ENCODE results near the gene BMP7. TPM values are rescaled to one million over a fixed set of nuclear protein-coding genes. Genes with fewer than 3 reads are reported as not detected.

Gene BMP7
- total and polyA plus RNA-seq, 2 experiments from 2014 or later = 15.9 to 22.8 TPM

GRCh38 chr20:57136734-57137133 is 129.7 kb downstream of the BMP7 start:
- Mint-ChIP-seq H3K4me1 (no peaks in the 10 kb centered on the region), H3K27me3 (ENCODE audit: insufficient read depth, low read depth, poor library complexity) (peaks cover 9% of the 10 kb centered on the region), H3K27ac (no peak overlapping the region), H3K36me3 (ENCODE audit: low read depth) (no peaks in the 10 kb centered on the region), H3K9me3 (no peaks in the 10 kb centered on the region), H3K4me3 (no peak overlapping the region)
- no peaks in the 10 kb centered on the region for H3K79me2 ChIP-seq (replicated peaks; ENCODE audit: insufficient read depth)
- ATAC-seq (no peak), DNase-seq (ENCODE audit: low spot score) (no peak)
- no peak overlapping the region for H3K27ac ChIP-seq (ENCODE audit: low read depth)
- H2AFZ ChIP-seq = no peak overlapping the region
- H3K4me3 ChIP-seq = no peak overlapping the region
- no peaks in the 10 kb centered on the region for H3F3A ChIP-seq (replicated peaks; ENCODE audit: low read depth)
- H3K27me3 ChIP-seq (ENCODE audit: insufficient read depth) = no peaks in the 10 kb centered on the region
- no peak overlapping the region for H3K4me2 ChIP-seq
- no peaks in the 10 kb centered on the region for H3K4me1 ChIP-seq (ENCODE audit: insufficient read depth)
- no peaks in the 10 kb centered on the region for H3K36me3 ChIP-seq (ENCODE audit: insufficient read depth)
- H4K20me1 ChIP-seq (replicated peaks; ENCODE audit: insufficient read depth) = no peaks in the 10 kb centered on the region
- no peaks in the 10 kb centered on the region; the same call in 1 of the 2 replicates for H3K9me2 ChIP-seq (ENCODE audit: insufficient read depth)
- TF ChIP-seq NANOG (IDR thresholded peaks at IDR 0.05; ENCODE audit: borderline replicate concordance) = no peak
- no peak for TF ChIP-seq ZNF114 (CRISPR knock-in tag; IDR thresholded peaks at IDR 0.05)
- no peak for TF ChIP-seq CTCF (conservative IDR thresholded peaks at IDR 0.05; ENCODE audit: low read depth in 2 of 2)
- no peak for TF ChIP-seq POLR2AphosphoS5 (IDR thresholded peaks at IDR 0.05; ENCODE audit: low read depth)
- no peak for TF ChIP-seq STAT1 (IDR thresholded peaks at IDR 0.05; ENCODE audit: unreplicated experiment)
- TF ChIP-seq ZNF462 (CRISPR knock-in tag; IDR thresholded peaks at IDR 0.05) = no peak
- no peak for TF ChIP-seq EZH2phosphoT487 (IDR thresholded peaks at IDR 0.05; ENCODE audit: unreplicated experiment)
- TF ChIP-seq EZH2 (IDR thresholded peaks at IDR 0.05; ENCODE audit: low read depth, unreplicated experiment) = no peak
- TF ChIP-seq ZNF331 (CRISPR knock-in tag; IDR thresholded peaks at IDR 0.05; ENCODE audit: low read depth) = no peak

All from GM23338 (cell line).